ENCODE measurements around the gene GLB1L3.
"Not testable (repeated sequence)": the region's sequence is repeated elsewhere in the genome, so short reads cannot be mapped to it uniquely, and the experiment has no call there.

GLB1L3 gene

GRCh38 chr11:134276396-134277182 lies 410 bp downstream of the GLB1L3 start:
- no peak for DNase-seq

GRCh38 chr11:134277183-134278001 lies 1.2 kb downstream of the GLB1L3 start:
- no peak for DNase-seq

GRCh38 chr11:134278356-134278755 lies 2.2 kb downstream of the GLB1L3 start:
- no peak for DNase-seq

- not testable (repeated sequence) for DNase-seq
These were observed 5.5 kb downstream of the GLB1L3 start for GRCh38 chr11:134281635-134282034.

- DNase-seq = no peak
These were observed 6.2 kb downstream of the GLB1L3 start for GRCh38 chr11:134282121-134283045.

- DNase-seq = no peak
These were observed 7.5 kb downstream of the GLB1L3 start for GRCh38 chr11:134283461-134284230.

- not testable (repeated sequence) for DNase-seq
These were observed 8.2 kb downstream of the GLB1L3 start for GRCh38 chr11:134284349-134284748.

GRCh38 chr11:134287561-134287960 lies 11.4 kb downstream of the GLB1L3 start:
- DNase-seq = no peak

- DNase-seq = no peak
These were observed 12.3 kb downstream of the GLB1L3 start for GRCh38 chr11:134288486-134288885.

GRCh38 chr11:134289167-134289566 lies 13.0 kb downstream of the GLB1L3 start:
- no peak for DNase-seq

GRCh38 chr11:134289789-134290188 lies 13.6 kb downstream of the GLB1L3 start:
- no peak for DNase-seq

- DNase-seq = no peak
These were observed 14.5 kb downstream of the GLB1L3 start for GRCh38 chr11:134290646-134291045.

GRCh38 chr11:134291196-134291595 lies 15.0 kb downstream of the GLB1L3 start:
- DNase-seq = no peak

GRCh38 chr11:134292661-134293060 lies 16.5 kb downstream of the GLB1L3 start:
- DNase-seq = no peak

GRCh38 chr11:134293119-134294113 lies 17.2 kb downstream of the GLB1L3 start:
- DNase-seq = no peak

GRCh38 chr11:134294664-134295063 lies 18.5 kb downstream of the GLB1L3 start:
- no peak for DNase-seq

GRCh38 chr11:134312223-134312622 lies 36.0 kb downstream of the GLB1L3 start:
- DNase-seq = no peak

- no peak for DNase-seq
These were observed 36.6 kb downstream of the GLB1L3 start for GRCh38 chr11:134312807-134313206.

GRCh38 chr11:134313379-134313778 lies 37.2 kb downstream of the GLB1L3 start:
- DNase-seq = no peak

GRCh38 chr11:134313821-134314607 lies 37.8 kb downstream of the GLB1L3 start:
- no peak for DNase-seq

Measured in stimulated activated CD4-positive, alpha-beta T cell treated with anti-CD3 and anti-CD28 coated beads, Interleukin-1b, Interleukin-23, amount 100 ng/mL, for 48 hours (primary cell).